Mesenchymal stem cell (in vitro differentiated cells and primary cell): ENCODE data around the gene GH1. TPM values are rescaled to one million over a fixed set of nuclear protein-coding genes. Genes with fewer than 3 reads are reported as not detected.
"Not testable (repeated sequence)": the region's sequence is repeated elsewhere in the genome, so short reads cannot be mapped to it uniquely, and the experiment has no call there.

Experiments
- DNase-seq: peaks from one replicate; pipeline ENCODE4 v3.0.0-alpha.2; 2013
- H2AFZ ChIP-seq: one replicate; pipeline ENCODE4 v1.6.1; 2013; ENCODE audit warnings: low read depth, mild to moderate bottlenecking, control low read depth, inconsistent platforms, low read length, moderate library complexity
- H2AK5ac ChIP-seq: 2 replicates; pipeline ENCODE4 v1.6.1; 2013; ENCODE audit warnings: low read length, moderate library complexity, mild to moderate bottlenecking, inconsistent platforms; ENCODE audit not compliant: severe bottlenecking
- H2BK120ac ChIP-seq: one replicate; pipeline ENCODE4 v1.6.1; 2013; ENCODE audit warnings: low read depth, mild to moderate bottlenecking, inconsistent platforms, low read length, moderate library complexity
- H2BK12ac ChIP-seq, 2 experiments: one replicate each; pipeline ENCODE4 v1.6.1; 2013; ENCODE audit warnings: inconsistent platforms in 2 of 2, low read length in 2 of 2, mild to moderate bottlenecking in 2 of 2, moderate library complexity in 2 of 2, control low read depth in 1 of 2
- H2BK15ac ChIP-seq: one replicate; pipeline ENCODE4 v1.6.1; 2013; ENCODE audit warnings: mild to moderate bottlenecking, low read depth, inconsistent platforms; ENCODE audit not compliant: poor library complexity, severe bottlenecking
- H2BK5ac ChIP-seq: 2 replicates; pipeline ENCODE4 v1.6.1; 2013; ENCODE audit warnings: low read depth, mild to moderate bottlenecking, low read length, control low read depth, inconsistent platforms; ENCODE audit not compliant: poor library complexity, severe bottlenecking
- H3K14ac ChIP-seq, 2 experiments: one replicate each; pipeline ENCODE4 v1.6.1; 2013; ENCODE audit warnings: inconsistent platforms in 2 of 2, low read length in 2 of 2, control low read depth in 1 of 2, mild to moderate bottlenecking in 1 of 2, moderate library complexity in 1 of 2
- H3K18ac ChIP-seq, 2 experiments: one replicate each; pipeline ENCODE4 v1.6.1; 2013; ENCODE audit warnings: inconsistent platforms in 2 of 2, low read length in 2 of 2, control low read depth in 1 of 2, low read depth in 1 of 2, mild to moderate bottlenecking in 1 of 2
- H3K23ac ChIP-seq, 2 experiments: one replicate each; pipeline ENCODE4 v1.6.1; 2013; ENCODE audit warnings: inconsistent platforms in 2 of 2, low read length in 2 of 2, mild to moderate bottlenecking in 2 of 2, moderate library complexity in 2 of 2, control low read depth in 1 of 2
- H3K27ac ChIP-seq: 2 replicates; pipeline ENCODE4 v1.5.1; 2013; ENCODE audit warnings: mild to moderate bottlenecking, moderate library complexity, low read length, control low read depth, inconsistent platforms; ENCODE audit not compliant: poor library complexity, severe bottlenecking
- H3K27me3 ChIP-seq, 2 experiments: 2 replicates each; pipeline versions ENCODE4 v1.6.1 to v1.7.0; 2013; ENCODE audit warnings: low read length in 2 of 2, mild to moderate bottlenecking in 2 of 2, moderate library complexity in 2 of 2, control low read depth in 1 of 2, inconsistent platforms in 1 of 2; ENCODE audit not compliant: control insufficient read depth in 1 of 2, insufficient read depth in 1 of 2
- H3K36me3 ChIP-seq, 2 experiments: 2 replicates each; pipeline versions ENCODE4 v1.6.1 to v1.7.0; 2013; ENCODE audit warnings: low read length in 2 of 2, control low read depth in 1 of 2, inconsistent platforms in 1 of 2, low read depth in 1 of 2, mild to moderate bottlenecking in 1 of 2; ENCODE audit not compliant: insufficient read depth in 2 of 2, control insufficient read depth in 1 of 2
- H3K4ac ChIP-seq, 2 experiments: one replicate each; pipeline ENCODE4 v1.6.1; 2013; ENCODE audit warnings: inconsistent platforms in 2 of 2, low read length in 2 of 2, mild to moderate bottlenecking in 2 of 2, moderate library complexity in 2 of 2, control low read depth in 1 of 2, low read depth in 1 of 2
- H3K4me1 ChIP-seq: 2 replicates; pipeline ENCODE4 v1.6.1; 2013; ENCODE audit warnings: low read depth, low read length, control low read depth; ENCODE audit not compliant: control insufficient read depth, insufficient read depth
- H3K4me2 ChIP-seq: 2 replicates; pipeline ENCODE4 v1.6.1; 2013; ENCODE audit warnings: low read length, mild to moderate bottlenecking, inconsistent platforms; ENCODE audit not compliant: poor library complexity, severe bottlenecking
- H3K4me3 ChIP-seq, 2 experiments: 2 replicates each; pipeline versions ENCODE4 v1.5.1 to v1.7.0; 2013; ENCODE audit warnings: low read length in 2 of 2, mild to moderate bottlenecking in 2 of 2, control low read depth in 1 of 2, low read depth in 1 of 2; ENCODE audit not compliant: insufficient read depth in 1 of 2
- H3K79me1 ChIP-seq: replicated peaks from 2 replicates; pipeline ENCODE4 v1.6.1; 2013; ENCODE audit warnings: mild to moderate bottlenecking, control low read depth, low read length, inconsistent platforms; ENCODE audit not compliant: poor library complexity, severe bottlenecking
- H3K9ac ChIP-seq: 2 replicates; pipeline ENCODE4 v1.7.0; 2013; ENCODE audit warnings: mild to moderate bottlenecking, low read length, moderate library complexity
- H3K9me3 ChIP-seq: 2 replicates; pipeline ENCODE4 v1.7.0; 2013; ENCODE audit warnings: mild to moderate bottlenecking, low read length; ENCODE audit not compliant: control insufficient read depth
- H4K8ac ChIP-seq: one replicate; pipeline ENCODE4 v1.6.1; 2013; ENCODE audit warnings: inconsistent platforms, mild to moderate bottlenecking, low read length, moderate library complexity
- H4K91ac ChIP-seq: one replicate; pipeline ENCODE4 v1.6.1; 2013; ENCODE audit warnings: mild to moderate bottlenecking, low read length, inconsistent platforms
- WGBS: methylation state at CpG from one replicate; pipeline ENCODE4 v1.1.7; 2013; ENCODE audit warnings: mixed read lengths; 5-methylcytosine and 5-hydroxymethylcytosine counted together
- small RNA-seq: library from polyadenylated mRNA; stranded (forward); fragments of <200 nt; extraction: miRNeasy Mini kit (QIAGEN cat#:217004); gene quantifications from one replicate; pipeline ENCODE3, GENCODE V24; 2013; ENCODE audit warnings: low read depth

Gene GH1

DNA sequence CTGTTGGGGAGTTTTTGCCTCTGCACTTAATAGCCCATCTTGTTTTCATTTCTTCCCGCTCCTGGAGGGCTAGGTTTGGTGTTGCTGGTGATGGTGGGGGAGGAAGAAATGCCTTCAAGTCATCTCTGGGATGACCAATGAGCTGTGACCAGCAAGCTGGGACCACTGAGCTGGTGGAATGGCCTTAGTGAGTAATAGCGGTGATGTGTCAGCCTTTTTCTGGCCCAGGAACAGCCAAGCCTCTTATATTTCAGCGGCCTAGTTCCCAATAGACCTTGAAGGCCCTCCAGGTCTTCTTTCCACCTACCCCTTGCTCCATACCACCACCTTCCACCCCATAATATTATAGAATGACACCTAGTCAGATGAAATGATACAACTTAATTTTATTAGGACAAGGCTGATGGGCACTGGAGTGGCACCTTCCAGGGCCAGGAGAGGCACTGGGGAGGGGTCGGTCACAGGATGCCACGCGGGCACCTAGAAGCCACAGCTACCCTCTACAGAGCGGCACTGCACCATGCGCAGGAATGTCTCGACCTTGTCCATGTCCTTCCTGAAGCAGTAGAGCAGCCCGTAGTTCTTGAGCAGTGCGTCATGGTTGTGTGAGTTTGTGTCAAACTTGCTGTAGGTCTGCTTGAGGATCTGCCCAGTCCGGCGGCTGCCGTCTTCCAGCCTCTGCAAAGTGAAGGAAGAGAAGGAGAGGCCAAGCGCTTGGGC lies 46.8 kb downstream of the GH1 start:
- DNase-seq, H2BK5ac ChIP-seq, H4K91ac ChIP-seq, H3K18ac ChIP-seq, H3K4ac ChIP-seq, H2BK12ac ChIP-seq, H3K9ac ChIP-seq, H3K14ac ChIP-seq, H3K79me1 ChIP-seq, H4K8ac ChIP-seq, H2AFZ ChIP-seq, H2BK120ac ChIP-seq, H3K4me2 ChIP-seq, H3K9me3 ChIP-seq, H3K4me3 ChIP-seq, H3K36me3 ChIP-seq, H3K27me3 ChIP-seq, H3K27ac ChIP-seq, H3K23ac ChIP-seq, H2AK5ac ChIP-seq, H2BK15ac ChIP-seq, H3K4me1 ChIP-seq: not testable (repeated sequence)
- 96% methylated on average over 3 of the region's 15 CpGs for WGBS

GRCh38 chr17:63870292-63870665 lies 48.4 kb downstream of the GH1 start:
- not testable (repeated sequence) for H3K9ac ChIP-seq, H3K4me1 ChIP-seq, H2AFZ ChIP-seq, H3K79me1 ChIP-seq, H3K27ac ChIP-seq, H3K36me3 ChIP-seq, H3K4me2 ChIP-seq, H2BK12ac ChIP-seq, H3K9me3 ChIP-seq, H4K91ac ChIP-seq, H3K18ac ChIP-seq, DNase-seq, H3K14ac ChIP-seq, H2BK120ac ChIP-seq, H3K4me3 ChIP-seq, H3K23ac ChIP-seq, H2BK5ac ChIP-seq, H2BK15ac ChIP-seq, H3K4ac ChIP-seq, H3K27me3 ChIP-seq, H2AK5ac ChIP-seq, H4K8ac ChIP-seq
- WGBS: 100% methylated on average over 2 of the region's 4 CpGs

DNA sequence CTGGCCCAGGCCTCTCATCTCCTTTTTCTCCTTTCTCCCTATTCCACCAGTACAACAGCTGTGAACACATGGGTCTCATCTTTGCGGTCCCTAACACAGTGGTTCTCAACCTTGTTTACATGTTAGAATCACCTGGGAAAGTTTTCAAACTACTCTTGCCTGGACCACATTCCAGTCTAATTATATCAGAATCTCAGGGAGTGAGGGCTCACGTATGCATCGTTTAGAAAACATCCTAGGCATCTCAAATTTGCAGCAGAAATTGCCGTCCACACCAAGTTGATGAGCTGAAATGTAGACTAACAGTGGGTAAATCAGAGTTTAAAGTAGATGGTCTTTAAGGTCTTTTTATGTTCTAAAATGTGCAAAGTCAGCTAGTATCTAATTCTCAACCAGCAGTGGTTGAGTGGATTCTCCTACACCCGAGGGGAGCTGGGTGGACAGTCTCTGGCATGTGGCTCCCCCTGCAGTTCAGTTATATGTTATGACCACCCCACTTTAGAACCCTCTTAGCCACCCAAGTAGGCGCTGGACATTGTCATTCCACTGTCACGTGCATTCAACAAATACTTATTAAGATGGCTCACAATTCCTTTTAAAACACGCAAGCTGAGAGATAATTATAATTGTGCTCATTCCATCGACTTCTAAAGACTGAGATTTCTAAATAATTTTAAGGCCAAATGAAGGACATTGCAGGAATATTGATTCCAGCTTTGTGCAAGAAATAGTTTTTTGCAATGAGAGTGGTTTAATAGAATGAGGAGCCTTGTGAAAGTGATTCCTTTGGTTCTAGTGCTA lies 48.9 kb downstream of the GH1 start:
- H3K9ac ChIP-seq, H4K91ac ChIP-seq, H3K4ac ChIP-seq, H3K27ac ChIP-seq, H2AK5ac ChIP-seq, H3K9me3 ChIP-seq, H3K36me3 ChIP-seq, H3K4me3 ChIP-seq, H2BK120ac ChIP-seq, DNase-seq, H3K18ac ChIP-seq, H3K14ac ChIP-seq, H2BK15ac ChIP-seq, H2BK12ac ChIP-seq, H2AFZ ChIP-seq, H3K27me3 ChIP-seq, H2BK5ac ChIP-seq, H3K4me2 ChIP-seq, H4K8ac ChIP-seq, H3K23ac ChIP-seq, H3K79me1 ChIP-seq, H3K4me1 ChIP-seq: not testable (repeated sequence)
- 25% methylated on average over 5 of the region's 9 CpGs for WGBS

Small RNA genes within 50 kb of the gene (small RNA-seq; reads per million reads assigned to genes)
- gene AC040958.1 (not detected), gene AC127029.1 (not detected), gene GH1 (not detected)
